HG03103 (cell line): Measurements from ENCODE around the gene NBPF1.
"Not testable (repeated sequence)": the region's sequence is repeated elsewhere in the genome, so short reads cannot be mapped to it uniquely, and the experiment has no call there.

Source experiments
- ATAC-seq: cut with Tn5 transposase; IDR thresholded peaks from one replicate; pipeline ENCODE4 v1.9.1; 2021; ENCODE audit warnings: low read depth; ENCODE audit not compliant: unreplicated experiment

NBPF1 gene

DNA sequence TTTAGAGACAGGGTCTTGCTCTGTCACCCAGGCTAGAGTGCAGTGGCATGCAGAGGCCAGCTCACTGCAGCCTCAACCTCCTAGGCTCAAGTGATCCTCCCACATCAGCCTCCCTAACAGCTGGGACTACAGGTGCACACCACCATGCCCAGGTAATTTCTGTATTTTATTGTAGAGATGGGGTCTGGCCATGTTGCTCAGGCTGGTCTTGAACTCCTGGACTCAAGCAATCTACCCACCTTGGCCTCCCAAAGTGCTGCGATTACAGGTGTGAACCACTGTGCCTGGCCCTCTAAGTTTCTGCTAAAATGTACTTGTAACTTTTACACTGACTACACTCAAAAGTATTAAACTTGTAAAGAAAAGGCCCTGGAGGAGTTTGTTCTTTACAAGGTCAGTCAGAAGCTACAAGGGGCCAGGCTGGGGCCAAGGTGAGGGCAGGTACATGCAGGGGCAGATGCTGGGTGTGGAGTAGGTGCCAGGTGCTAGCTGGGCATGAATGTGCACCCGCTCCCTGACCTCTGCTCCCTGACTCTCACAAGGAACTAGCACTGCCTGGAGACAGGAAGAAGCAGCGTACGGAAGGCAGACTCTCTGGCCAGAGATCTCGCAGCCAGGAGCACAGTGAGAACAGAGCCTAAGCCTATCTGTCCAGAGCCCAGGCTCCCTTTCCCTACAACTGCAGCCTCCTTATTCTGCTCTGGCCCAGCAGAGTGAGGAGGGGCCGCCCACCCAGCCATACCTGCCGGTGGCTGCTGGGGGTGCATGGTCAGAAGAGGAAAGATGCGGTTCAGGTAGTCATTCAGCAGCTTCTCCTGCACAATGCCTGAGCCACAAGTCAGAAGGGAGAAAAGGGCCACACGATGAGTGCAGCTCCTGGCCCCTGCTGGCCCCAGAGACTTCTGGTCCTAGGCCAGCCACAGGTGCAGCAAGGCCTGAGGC lies 28.9 kb upstream of the NBPF1 start:
- not testable (repeated sequence) for ATAC-seq

DNA sequence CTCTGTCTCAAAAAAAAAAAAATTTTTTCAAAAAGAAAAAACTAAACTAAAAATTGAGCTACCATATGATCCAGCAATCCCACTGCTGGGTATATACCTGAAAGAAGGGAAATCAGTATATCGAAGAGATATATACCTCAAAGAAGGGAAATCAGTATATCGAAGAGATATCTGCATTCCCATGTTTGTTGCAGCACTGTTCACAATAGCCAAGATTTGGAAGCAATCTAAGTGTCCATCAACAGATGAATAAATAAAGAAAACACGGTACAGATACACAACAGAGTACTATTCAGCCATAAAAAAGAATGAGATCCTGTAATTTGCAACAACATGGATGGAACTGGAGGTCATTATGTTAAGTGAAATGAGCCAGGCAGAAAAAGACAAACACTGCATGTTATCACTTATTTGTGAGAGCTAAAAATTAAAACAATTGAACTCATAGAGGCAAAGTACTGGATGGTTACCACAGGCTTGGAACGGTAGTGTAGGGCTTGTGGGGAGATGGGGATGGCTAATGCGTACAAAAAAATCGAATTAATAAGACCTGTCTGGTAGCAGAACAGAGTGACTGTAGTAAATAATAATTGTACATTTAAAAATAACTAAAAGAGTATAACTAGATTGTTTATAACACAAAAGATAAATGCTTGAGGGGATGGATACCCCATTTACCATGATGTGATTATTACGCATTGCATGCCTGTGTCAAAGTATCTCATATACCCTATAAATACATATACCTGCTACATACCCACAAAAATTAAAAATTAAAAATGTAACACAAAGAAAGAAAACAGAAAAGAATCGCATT lies 28.0 kb upstream of the NBPF1 start:
- ATAC-seq, result not testable (repeated sequence)

- not testable (repeated sequence) for ATAC-seq
Measured at GRCh38 chr1:16639091-16640031, 26.0 kb upstream of the NBPF1 start.

DNA sequence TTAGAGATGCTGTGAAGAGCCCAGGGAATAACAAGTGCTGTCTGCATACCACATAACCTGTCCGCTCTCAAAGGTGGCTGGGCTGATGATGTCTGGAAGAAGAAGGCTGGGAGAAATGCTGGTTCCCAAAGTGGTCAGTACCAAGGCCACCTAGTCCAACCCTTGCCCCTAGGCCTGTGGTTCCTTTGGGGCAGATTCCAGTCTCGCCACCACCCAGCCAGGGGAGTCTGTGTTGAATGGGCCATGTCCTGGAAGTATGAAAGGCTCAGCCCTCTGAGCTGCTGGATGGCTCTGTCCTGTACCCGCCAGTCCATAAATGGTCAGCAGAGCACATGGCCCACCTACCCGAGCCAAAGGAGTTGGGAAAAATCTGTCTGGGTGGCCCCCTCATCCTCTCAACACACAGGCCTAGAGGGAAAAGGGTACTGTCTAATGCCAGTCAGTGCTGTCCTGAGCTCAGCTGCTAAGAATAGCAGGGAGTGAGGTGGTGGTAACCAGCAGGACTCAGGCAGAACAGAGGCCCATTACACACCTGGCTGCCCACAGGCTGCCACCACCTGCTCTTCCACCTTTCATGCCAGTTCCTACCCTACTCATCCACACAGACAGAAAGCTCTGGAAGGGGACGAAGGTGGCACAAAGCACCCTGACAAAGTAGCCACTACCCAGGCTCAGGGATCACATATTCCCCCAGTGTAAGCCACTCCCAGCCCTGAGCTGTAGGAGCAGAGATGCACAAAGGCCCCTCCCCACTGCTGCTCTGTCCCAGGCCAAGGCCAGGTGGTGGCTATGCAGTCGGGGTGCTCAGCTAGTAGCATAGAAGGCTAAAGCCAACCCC lies 24.8 kb upstream of the NBPF1 start:
- not testable (repeated sequence) for ATAC-seq

DNA sequence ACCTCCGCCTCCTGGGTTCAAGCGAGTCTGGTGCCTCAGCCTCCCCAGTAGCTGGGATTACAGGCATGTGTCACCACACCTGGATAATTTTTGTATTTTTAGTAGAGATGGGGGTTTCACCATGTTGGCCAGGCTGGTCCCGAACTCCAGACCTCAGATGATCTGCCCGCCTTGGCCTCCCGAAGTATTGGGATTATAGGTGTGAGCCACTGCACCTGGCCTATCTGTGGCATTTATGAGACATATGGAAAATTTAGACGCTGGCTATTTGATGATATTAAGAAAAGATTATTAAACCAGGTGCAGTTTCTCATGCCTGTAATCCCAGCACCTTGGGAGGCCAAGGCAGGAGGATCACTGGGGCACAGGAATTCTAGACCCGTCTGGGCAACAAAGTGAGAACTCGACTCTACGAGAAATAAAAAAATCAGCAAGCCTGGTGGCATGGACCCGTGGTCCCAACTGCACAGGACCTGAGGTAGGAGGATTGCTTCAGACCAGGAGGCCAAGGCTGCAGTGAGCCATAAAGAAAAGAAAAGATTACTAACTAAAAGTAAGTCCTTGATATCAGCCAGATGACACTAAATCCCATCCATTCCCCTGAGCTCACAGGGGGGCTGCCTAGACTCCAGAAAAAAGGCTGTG lies 23.3 kb upstream of the NBPF1 start:
- not testable (repeated sequence) for ATAC-seq

GRCh38 chr1:16635959-16636358 lies 22.6 kb upstream of the NBPF1 start:
- not testable (repeated sequence) for ATAC-seq

DNA sequence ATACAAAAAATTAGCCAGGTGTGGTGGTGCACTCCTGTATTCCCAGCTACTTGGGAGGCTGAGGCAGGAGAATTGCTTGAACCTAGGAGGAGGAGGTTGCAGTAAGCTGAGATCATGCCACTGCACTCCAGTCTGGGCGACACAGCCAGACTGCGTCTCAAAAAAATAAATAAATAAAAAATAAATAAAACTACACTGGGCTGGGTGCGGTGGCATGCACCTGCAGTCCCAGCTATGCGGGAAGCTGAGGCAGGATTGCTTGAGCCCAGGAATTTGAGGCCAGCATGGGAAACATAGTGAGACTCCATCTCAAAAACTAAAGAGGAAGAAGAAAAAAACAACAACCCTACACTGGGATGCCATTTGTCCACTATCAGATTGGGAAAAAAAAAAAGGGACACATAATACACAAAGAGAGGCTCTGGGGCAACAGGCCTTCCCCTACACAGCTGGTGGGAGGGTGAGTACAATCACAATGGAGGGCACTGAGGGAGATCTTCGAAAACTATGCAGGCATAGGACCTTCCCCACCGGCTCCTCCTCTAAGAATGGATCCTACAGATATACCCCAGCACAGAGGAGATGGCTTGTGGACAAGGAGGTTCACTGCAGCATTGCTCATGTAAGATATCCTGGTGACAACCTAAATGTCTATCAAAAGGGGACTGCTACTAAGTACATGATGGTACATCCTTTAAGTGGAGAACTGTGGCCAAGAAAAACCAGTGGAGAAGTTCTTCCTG lies 20.3 kb upstream of the NBPF1 start:
- not testable (repeated sequence) for ATAC-seq

- ATAC-seq, result not testable (repeated sequence)
Measured at GRCh38 chr1:16632044-16632850, 18.9 kb upstream of the NBPF1 start.

- no peak for ATAC-seq
Measured at GRCh38 chr1:16631248-16632043, 18.1 kb upstream of the NBPF1 start.

GRCh38 chr1:16630661-16631247 lies 17.4 kb upstream of the NBPF1 start:
- ATAC-seq, result no peak

DNA sequence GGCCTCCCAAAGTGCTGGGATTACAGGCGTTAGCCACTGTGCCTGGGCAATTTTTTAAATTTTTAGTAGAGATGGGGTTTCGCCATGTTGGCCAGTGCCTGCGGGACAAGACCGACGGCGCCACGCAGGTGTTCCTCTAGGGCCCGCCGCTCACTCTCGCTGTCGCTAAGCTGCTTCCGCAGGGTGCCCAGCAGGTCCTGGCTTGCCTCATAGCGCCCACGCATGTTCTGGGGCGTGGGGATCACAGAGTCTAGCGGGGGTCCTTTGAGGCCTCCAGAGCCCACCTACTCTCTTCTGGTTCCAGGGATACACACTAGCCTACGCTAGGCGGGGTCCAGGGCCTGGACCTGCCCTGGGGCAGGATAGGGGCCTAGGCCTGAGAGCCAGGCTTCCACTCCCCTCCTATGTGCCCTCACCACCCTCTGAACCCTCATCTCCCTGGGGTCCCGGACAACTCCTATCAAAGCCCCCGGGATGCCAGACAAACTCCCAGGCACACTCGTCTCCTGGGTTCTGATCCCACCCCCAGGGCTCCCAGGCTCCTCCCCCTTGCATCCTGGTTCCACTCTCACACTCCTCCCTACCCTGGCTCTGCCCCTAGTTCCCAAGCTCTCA lies 16.7 kb upstream of the NBPF1 start:
- ATAC-seq, result not testable (repeated sequence)

DNA sequence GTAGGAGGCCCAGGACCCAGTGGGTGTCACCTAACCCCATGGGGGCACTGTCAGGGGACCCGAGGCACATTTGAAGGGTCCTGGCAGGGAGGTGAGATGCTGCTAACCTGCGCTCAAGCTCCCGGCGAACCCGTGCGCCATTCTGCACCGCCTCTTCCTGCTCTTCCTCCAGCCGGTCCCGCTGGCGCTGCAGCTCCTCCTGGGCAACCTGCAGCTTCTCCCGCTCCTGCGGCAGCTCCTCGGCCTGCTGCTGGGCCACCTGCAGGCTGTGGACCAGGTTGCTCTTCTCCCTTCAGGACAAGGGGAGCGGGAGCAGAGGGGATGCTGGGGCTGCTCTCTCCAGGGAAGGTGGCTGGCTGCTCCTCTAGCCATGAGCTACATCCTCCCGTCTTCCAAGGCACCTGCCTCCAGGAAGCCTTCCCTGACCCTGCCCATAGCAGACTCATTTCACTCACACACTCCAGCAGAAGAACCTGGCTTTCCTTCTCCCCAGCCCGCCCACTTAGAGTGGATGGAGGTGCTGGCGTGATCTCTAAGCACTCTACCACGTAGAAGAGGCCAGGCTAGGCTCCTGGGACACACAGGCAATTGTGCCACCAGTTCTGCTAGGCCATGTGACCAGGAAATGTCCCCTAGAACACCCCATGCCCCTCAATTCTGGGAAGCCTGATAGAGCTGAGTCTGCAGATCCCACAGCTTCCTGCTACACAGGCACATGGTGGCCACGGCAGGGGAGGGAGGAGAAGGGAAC lies 15.2 kb upstream of the NBPF1 start:
- no peak for ATAC-seq

DNA sequence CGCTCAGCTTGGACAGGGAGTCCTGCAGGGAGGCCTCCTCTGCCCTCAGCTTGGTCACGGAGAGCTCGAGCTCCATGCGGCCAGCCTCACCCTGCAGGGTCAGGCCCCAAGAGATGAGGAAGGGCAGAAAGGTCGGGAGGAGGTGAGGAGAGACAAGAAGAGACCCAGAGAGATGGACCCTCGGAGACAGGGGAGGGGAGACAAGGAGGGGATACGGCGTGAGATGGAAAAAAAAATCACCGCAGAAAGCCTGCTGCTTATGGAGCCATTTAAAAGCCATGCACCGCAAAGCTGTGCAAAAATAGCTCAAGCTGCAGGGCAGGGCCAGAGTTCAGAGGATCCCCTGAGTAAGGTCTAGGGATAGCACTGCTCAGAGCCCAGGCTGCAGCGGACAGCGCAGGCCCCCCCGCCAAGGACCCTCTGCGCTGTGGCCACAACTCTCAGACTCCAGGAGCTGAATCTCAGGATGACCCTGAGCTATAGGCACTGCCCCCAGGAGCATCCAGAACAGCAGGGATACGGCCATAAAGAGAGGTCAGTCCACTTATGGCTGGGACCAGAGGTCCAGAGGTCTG lies 13.1 kb upstream of the NBPF1 start:
- not testable (repeated sequence) for ATAC-seq

- no peak for ATAC-seq
Measured at GRCh38 chr1:16625497-16626408, 12.4 kb upstream of the NBPF1 start.
